Measurements from ENCODE around the gene IGFBP6. TPM values are rescaled to one million over a fixed set of nuclear protein-coding genes. Genes with fewer than 3 reads are reported as not detected.
A peak's percentile ranks its signal among the peaks of the same experiment; 100 is the strongest.

The IGFBP6 gene
- total and polyA plus RNA-seq, 8 donors: 2.2 to 32.8 (median 14.6) TPM

DNA sequence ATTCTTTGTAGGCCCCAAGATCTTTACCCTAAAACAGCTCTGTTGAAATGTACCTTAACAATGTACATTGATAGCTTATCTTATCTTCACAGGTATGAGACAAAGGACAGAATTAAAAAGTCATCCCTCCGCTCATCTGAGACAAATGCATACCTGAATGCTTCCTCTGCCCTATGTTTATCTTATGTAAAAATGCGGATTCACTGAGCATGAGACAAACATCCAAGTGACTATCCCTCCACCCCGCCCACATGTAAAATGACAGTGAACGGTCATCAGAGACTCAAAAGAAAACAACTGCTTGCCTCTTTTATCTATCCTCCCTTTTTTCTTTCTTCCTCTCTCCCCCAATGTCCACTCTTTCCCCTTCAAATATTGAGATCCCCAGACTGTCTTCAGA lies 45.9 kb downstream of the IGFBP6 start:
- 90 to 93% methylated on average over 4 of the region's 4 CpGs for WGBS, 2 donors
- DNase-seq (no peak), FAIRE-seq (no peak), ATAC-seq (no peak)
- no peaks in the 10 kb centered on the region for H3K27me3 ChIP-seq
- peaks cover 0 to 2% (median 0%) of the 10 kb centered on the region in 3 donors for H3K4me1 ChIP-seq
- no peak overlapping the region for H3K27ac ChIP-seq
- intact Hi-C loops (cut with DNase I): loop anchor here in 1 of 3 donors (10.0 kb wide), 1 partner anchor 51 kb away; no protein-coding TSS in a partner anchor
- H3K36me3 ChIP-seq: no peaks in the 10 kb centered on the region
- TF ChIP-seq, protein P1, sequence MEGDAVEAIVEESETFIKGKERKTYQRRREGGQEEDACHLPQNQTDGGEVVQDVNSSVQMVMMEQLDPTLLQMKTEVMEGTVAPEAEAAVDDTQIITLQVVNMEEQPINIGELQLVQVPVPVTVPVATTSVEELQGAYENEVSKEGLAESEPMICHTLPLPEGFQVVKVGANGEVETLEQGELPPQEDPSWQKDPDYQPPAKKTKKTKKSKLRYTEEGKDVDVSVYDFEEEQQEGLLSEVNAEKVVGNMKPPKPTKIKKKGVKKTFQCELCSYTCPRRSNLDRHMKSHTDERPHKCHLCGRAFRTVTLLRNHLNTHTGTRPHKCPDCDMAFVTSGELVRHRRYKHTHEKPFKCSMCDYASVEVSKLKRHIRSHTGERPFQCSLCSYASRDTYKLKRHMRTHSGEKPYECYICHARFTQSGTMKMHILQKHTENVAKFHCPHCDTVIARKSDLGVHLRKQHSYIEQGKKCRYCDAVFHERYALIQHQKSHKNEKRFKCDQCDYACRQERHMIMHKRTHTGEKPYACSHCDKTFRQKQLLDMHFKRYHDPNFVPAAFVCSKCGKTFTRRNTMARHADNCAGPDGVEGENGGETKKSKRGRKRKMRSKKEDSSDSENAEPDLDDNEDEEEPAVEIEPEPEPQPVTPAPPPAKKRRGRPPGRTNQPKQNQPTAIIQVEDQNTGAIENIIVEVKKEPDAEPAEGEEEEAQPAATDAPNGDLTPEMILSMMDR (IDR thresholded peaks at IDR 0.05): no peak
- no peak overlapping the region for H3K4me3 ChIP-seq
- H3K9me3 ChIP-seq: no peaks in the 10 kb centered on the region

DNA sequence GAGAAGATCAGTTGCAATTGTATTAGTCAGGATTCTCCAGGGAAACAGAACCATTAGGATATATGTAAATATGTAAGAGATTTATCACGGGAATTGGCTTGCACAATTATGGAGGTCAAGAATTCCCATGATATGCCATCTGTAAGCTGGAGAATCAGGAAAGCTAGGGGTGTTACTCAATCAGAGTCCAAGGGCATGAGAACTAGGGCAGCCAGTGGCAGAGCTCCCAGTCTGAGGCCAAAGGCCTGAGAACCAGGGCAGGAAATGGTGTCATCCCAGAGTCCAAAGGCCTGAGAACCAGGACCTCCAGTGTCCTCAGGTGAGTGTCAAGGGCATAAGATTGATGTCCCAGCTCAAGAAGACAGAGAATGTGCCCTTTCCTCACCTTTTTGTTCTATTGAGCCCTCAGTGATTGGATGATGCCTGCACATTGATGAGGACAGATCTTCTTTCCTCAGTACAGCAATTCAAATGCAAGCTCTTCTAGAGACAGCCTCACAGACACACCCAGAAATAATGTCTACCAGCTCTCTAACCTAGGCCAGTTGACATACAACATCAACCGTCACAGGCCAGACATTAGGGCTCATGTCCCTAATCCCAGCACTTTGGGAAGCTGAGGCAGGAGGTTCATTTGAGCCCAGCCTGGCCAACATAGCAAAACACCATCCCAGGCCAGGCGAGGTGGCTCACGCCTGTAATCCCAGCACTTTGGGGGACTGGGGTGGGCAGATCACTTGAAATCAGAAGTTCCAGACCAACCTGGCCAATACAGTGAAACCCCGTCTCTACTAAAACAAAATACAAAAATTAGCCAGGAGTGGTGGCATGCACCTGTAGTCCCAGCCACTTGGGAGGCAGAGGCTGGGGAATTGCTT lies 48.2 kb downstream of the IGFBP6 start:
- no peak overlapping the region for H3K27ac ChIP-seq
- H3K4me3 ChIP-seq: no peak overlapping the region
- no peaks in the 10 kb centered on the region for H3K27me3 ChIP-seq
- WGBS, 2 donors: 75 to 76% methylated on average over 5 of the region's 5 CpGs
- intact Hi-C loops (cut with DNase I): loop anchor here in 1 of 3 donors (10.0 kb wide), 1 partner anchor 49 kb away; no protein-coding TSS in a partner anchor
- peaks cover 0 to 2% (median 0%) of the 10 kb centered on the region in 3 donors for H3K4me1 ChIP-seq
- ATAC-seq: peak; percentile 72 to 89 (median 76)
- no peaks in the 10 kb centered on the region for H3K9me3 ChIP-seq
- TF ChIP-seq, protein P1 (IDR thresholded peaks at IDR 0.05): no peak
- DNase-seq: peak in 3 of 6 donors; percentile 16 to 36 (median 33)
- no peaks in the 10 kb centered on the region for H3K36me3 ChIP-seq
- FAIRE-seq: no peak

DNA sequence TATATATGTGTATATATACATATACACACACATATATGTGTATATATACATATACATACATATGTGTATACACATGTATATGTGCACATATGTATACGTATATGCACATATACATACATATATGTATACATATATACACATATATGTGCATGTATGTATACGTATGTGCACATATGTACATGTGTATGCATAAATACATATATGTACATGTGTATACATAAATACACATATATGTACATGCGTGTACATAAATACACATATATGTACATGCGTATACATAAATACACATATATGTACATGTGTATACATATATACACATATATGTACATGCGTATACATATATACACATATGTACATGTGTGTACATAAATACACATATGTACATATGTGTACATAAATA lies 49.7 kb downstream of the IGFBP6 start:
- H3K4me3 ChIP-seq: no peak overlapping the region
- H3K36me3 ChIP-seq: no peaks in the 10 kb centered on the region
- FAIRE-seq (no peak), DNase-seq (no peak), ATAC-seq (no peak)
- no peaks in the 10 kb centered on the region for H3K27me3 ChIP-seq
- no peaks in the 10 kb centered on the region for H3K9me3 ChIP-seq
- no peak overlapping the region for H3K27ac ChIP-seq
- 84 to 87% methylated on average over 5 of the region's 5 CpGs for WGBS, 2 donors
- intact Hi-C loops (cut with DNase I): loop anchor here in 1 of 3 donors (10.0 kb wide), 1 partner anchor 48 kb away; no protein-coding TSS in a partner anchor
- TF ChIP-seq, protein P1 (IDR thresholded peaks at IDR 0.05): no peak
- peaks cover 0 to 2% (median 0%) of the 10 kb centered on the region in 3 donors for H3K4me1 ChIP-seq

DNA sequence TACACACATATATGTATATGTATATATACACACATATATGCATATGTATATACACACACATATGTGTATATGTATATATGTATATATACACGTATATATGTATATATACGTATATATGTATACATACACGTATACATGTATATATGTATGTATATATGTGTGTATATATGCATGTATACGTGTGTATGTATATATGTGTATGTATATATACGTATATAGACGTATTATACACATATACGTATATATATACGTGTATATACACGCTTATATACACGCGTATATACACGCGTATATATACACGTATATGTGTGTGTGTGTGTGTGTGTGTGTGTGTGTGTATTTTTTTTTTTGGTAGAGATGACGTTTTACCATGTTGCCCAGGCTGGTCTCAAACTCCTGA lies 50.2 kb downstream of the IGFBP6 start:
- WGBS, 2 donors: 84 to 88% methylated on average over 15 of the region's 15 CpGs
- no peaks in the 10 kb centered on the region for H3K27me3 ChIP-seq
- H3K4me1 ChIP-seq: peaks cover 0 to 2% (median 0%) of the 10 kb centered on the region in 3 donors
- no peak overlapping the region for H3K27ac ChIP-seq
- TF ChIP-seq, protein P1 (IDR thresholded peaks at IDR 0.05): no peak
- no peaks in the 10 kb centered on the region for H3K36me3 ChIP-seq
- ATAC-seq (no peak), FAIRE-seq (no peak), DNase-seq (no peak)
- no peak overlapping the region for H3K4me3 ChIP-seq
- intact Hi-C loops (cut with DNase I): loop anchor here in 1 of 3 donors (10.0 kb wide), 1 partner anchor 47 kb away; no protein-coding TSS in a partner anchor
- H3K9me3 ChIP-seq: no peaks in the 10 kb centered on the region

DNA sequence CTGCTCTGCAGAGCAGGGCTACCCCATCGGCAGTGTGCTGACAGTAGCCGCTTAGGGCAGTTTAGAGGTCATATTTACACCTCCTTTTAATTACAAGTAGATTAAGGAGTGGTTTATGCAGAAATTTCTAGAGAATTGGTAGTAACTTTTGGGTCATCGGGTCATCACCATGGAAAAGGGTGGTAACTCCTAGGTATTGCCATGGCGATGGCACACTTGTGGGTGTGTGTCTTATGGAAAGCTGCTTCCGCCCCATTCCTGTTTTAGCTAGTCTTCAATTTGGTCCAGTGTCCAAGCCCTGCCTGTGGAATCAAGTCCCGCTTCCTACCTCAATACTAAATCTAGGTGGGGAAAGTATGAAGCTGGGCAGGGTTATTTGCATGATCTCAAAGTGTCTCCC lies 53.6 kb downstream of the IGFBP6 start:
- no peak overlapping the region for H3K27ac ChIP-seq
- TF ChIP-seq, protein P1 (IDR thresholded peaks at IDR 0.05): no peak
- no peaks in the 10 kb centered on the region for H3K4me1 ChIP-seq
- H3K27me3 ChIP-seq: no peaks in the 10 kb centered on the region
- FAIRE-seq: no peak
- intact Hi-C loops (cut with DNase I): no loop called here
- WGBS, 2 donors: 89 to 93% methylated on average over 6 of the region's 6 CpGs
- H3K4me3 ChIP-seq: no peak overlapping the region
- no peak for ATAC-seq
- H3K36me3 ChIP-seq: no peaks in the 10 kb centered on the region
- no peak for DNase-seq
- no peaks in the 10 kb centered on the region for H3K9me3 ChIP-seq

Measured in pancreas (tissue), 10 donors.